Nephron (organoid): ENCODE results near the gene ARHGEF28.
A peak's percentile ranks its signal among the peaks of the same experiment; 100 is the strongest.

Experiments used
- H3K27ac Mint-ChIP-seq, 3 experiments: 2 replicates each; pipeline ENCODE4 v1.8.0; 2020; ENCODE audit warnings: mixed read lengths in 3 of 3, mild to moderate bottlenecking in 2 of 3, moderate library complexity in 1 of 3
- H3K27me3 Mint-ChIP-seq: 2 replicates; pipeline ENCODE4 v1.8.0; 2021; ENCODE audit warnings: low read depth, mild to moderate bottlenecking, moderate library complexity, mixed read lengths
- H3K36me3 Mint-ChIP-seq: 2 replicates; pipeline ENCODE4 v1.8.0; 2020; ENCODE audit warnings: low read depth, mixed read lengths
- H3K4me1 Mint-ChIP-seq: 2 replicates; pipeline ENCODE4 v1.8.0; 2020; ENCODE audit warnings: mixed read lengths
- H3K4me3 Mint-ChIP-seq, 3 experiments: 2 replicates each; pipeline ENCODE4 v1.8.0; 2020; ENCODE audit warnings: mild to moderate bottlenecking in 3 of 3, mixed read lengths in 3 of 3, moderate library complexity in 2 of 3
- H3K9me3 Mint-ChIP-seq: 2 replicates; pipeline ENCODE4 v1.8.0; 2020; ENCODE audit warnings: mixed read lengths
- CTCF ChIP-seq, 3 experiments: fragments of 200-600 bp; sonication (generic); IDR thresholded peaks; one replicate each; pipeline ENCODE4 v1.5.0; 2021; ENCODE audit warnings: antibody characterized with exemption in 3 of 3; ENCODE audit not compliant: unreplicated experiment in 3 of 3

Gene ARHGEF28

GRCh38 chr5:73969195-73970036, 343.4 kb downstream of the ARHGEF28 start:
- Mint-ChIP-seq H3K4me1 (peaks cover 57% of the 10 kb centered on the region), H3K9me3 (peaks cover 3% of the 10 kb centered on the region), H3K36me3 (no peaks in the 10 kb centered on the region), H3K27me3 (peaks cover 9% of the 10 kb centered on the region), H3K27ac (peak overlapping the region; percentile 49 to 84 (median 84)), H3K4me3 (peak overlapping the region; percentile 0 to 12 (median 2))
- no peak for TF ChIP-seq CTCF (IDR thresholded peaks at IDR 0.05; ENCODE audit: unreplicated experiment in 3 of 3)

- H3K4me1 Mint-ChIP-seq: peaks cover 69% of the 10 kb centered on the region
- H3K27ac Mint-ChIP-seq: peak overlapping the region; percentile 82 to 88 (median 84)
- H3K27me3 Mint-ChIP-seq: peaks cover 9% of the 10 kb centered on the region
- H3K36me3 Mint-ChIP-seq: no peaks in the 10 kb centered on the region
- TF ChIP-seq CTCF (IDR thresholded peaks at IDR 0.05; ENCODE audit: unreplicated experiment in 3 of 3): no peak
- H3K4me3 Mint-ChIP-seq: no peak overlapping the region
- H3K9me3 Mint-ChIP-seq: peaks cover 3% of the 10 kb centered on the region
These were observed 345.3 kb downstream of the ARHGEF28 start for GRCh38 chr5:73971326-73971725.

- Mint-ChIP-seq H3K9me3 (no peaks in the 10 kb centered on the region), H3K4me3 (no peak overlapping the region), H3K36me3 (no peaks in the 10 kb centered on the region), H3K27me3 (peaks cover 5% of the 10 kb centered on the region), H3K27ac (no peak overlapping the region), H3K4me1 (peaks cover 55% of the 10 kb centered on the region)
- no peak for TF ChIP-seq CTCF (IDR thresholded peaks at IDR 0.05; ENCODE audit: unreplicated experiment in 3 of 3)
These were observed 347.1 kb downstream of the ARHGEF28 start for GRCh38 chr5:73973135-73973534.

- no peak overlapping the region for H3K4me3 Mint-ChIP-seq
- no peaks in the 10 kb centered on the region for H3K9me3 Mint-ChIP-seq
- no peak for TF ChIP-seq CTCF (IDR thresholded peaks at IDR 0.05; ENCODE audit: unreplicated experiment in 3 of 3)
- H3K4me1 Mint-ChIP-seq: peaks cover 39% of the 10 kb centered on the region
- no peaks in the 10 kb centered on the region for H3K36me3 Mint-ChIP-seq
- H3K27ac Mint-ChIP-seq: peak overlapping the region in 1 of 3 experiments; percentile 34
- H3K27me3 Mint-ChIP-seq: peaks cover 5% of the 10 kb centered on the region
These were observed 348.9 kb downstream of the ARHGEF28 start for GRCh38 chr5:73974871-73975360.

GRCh38 chr5:73975845-73976244, 349.8 kb downstream of the ARHGEF28 start:
- Mint-ChIP-seq H3K27me3 (peaks cover 5% of the 10 kb centered on the region), H3K4me3 (no peak overlapping the region), H3K36me3 (no peaks in the 10 kb centered on the region), H3K27ac (peak overlapping the region in 1 of 3 experiments; percentile 65), H3K9me3 (no peaks in the 10 kb centered on the region), H3K4me1 (peaks cover 30% of the 10 kb centered on the region)
- no peak for TF ChIP-seq CTCF (IDR thresholded peaks at IDR 0.05; ENCODE audit: unreplicated experiment in 3 of 3)
